Parathyroid adenoma (tissue), 2 donors: ENCODE measurements around the gene RBMS3.
"Not testable (repeated sequence)": the region's sequence is repeated elsewhere in the genome, so short reads cannot be mapped to it uniquely, and the experiment has no call there.

Experiments
- H2AFZ ChIP-seq: fragments of 300-600 bp; sonication (generic); one replicate; pipeline ENCODE4 v1.7.0; 2017; ENCODE audit warnings: antibody characterized with exemption, mild to moderate bottlenecking
- H3K27ac ChIP-seq: fragments of 300-600 bp; sonication (generic); one replicate; pipeline ENCODE4 v1.7.0; 2017
- H3K27me3 ChIP-seq: fragments of 300-600 bp; sonication (generic); one replicate; pipeline ENCODE4 v1.7.0; 2017; ENCODE audit warnings: low read length; ENCODE audit not compliant: control insufficient read depth, insufficient read depth
- H3K36me3 ChIP-seq: fragments of 300-600 bp; sonication (generic); one replicate; pipeline ENCODE4 v1.7.0; 2017; ENCODE audit warnings: low read length; ENCODE audit not compliant: control insufficient read depth, insufficient read depth
- H3K4me1 ChIP-seq: fragments of 300-600 bp; sonication (generic); one replicate; pipeline ENCODE4 v1.7.0; 2017; ENCODE audit warnings: control low read depth
- H3K4me2 ChIP-seq: fragments of 300-600 bp; sonication (generic); one replicate; pipeline ENCODE4 v1.7.0; 2017; ENCODE audit warnings: low read length
- H3K4me3 ChIP-seq: fragments of 300-600 bp; sonication (generic); one replicate; pipeline ENCODE4 v1.7.0; 2017; ENCODE audit warnings: low read depth, low read length
- H3K79me2 ChIP-seq: fragments of 300-600 bp; sonication (generic); one replicate; pipeline ENCODE4 v1.7.0; 2017; ENCODE audit warnings: control low read depth
- H3K9ac ChIP-seq: fragments of 300-600 bp; sonication (generic); one replicate; pipeline ENCODE4 v1.7.0; 2017; ENCODE audit warnings: mild to moderate bottlenecking
- H3K9me3 ChIP-seq: fragments of 300-600 bp; sonication (generic); one replicate; pipeline ENCODE4 v1.7.0; 2017; ENCODE audit warnings: low read length; ENCODE audit not compliant: control insufficient read depth
- TF ChIP-seq, protein P1 (sequence below): fragments of 300-600 bp; sonication (generic); IDR thresholded peaks from one replicate; pipeline ENCODE4 v1.7.0; 2017; ENCODE audit warnings: antibody characterized with exemption, mild to moderate bottlenecking
- donor health status: primary hyperparathyroidism.

RBMS3 gene

DNA sequence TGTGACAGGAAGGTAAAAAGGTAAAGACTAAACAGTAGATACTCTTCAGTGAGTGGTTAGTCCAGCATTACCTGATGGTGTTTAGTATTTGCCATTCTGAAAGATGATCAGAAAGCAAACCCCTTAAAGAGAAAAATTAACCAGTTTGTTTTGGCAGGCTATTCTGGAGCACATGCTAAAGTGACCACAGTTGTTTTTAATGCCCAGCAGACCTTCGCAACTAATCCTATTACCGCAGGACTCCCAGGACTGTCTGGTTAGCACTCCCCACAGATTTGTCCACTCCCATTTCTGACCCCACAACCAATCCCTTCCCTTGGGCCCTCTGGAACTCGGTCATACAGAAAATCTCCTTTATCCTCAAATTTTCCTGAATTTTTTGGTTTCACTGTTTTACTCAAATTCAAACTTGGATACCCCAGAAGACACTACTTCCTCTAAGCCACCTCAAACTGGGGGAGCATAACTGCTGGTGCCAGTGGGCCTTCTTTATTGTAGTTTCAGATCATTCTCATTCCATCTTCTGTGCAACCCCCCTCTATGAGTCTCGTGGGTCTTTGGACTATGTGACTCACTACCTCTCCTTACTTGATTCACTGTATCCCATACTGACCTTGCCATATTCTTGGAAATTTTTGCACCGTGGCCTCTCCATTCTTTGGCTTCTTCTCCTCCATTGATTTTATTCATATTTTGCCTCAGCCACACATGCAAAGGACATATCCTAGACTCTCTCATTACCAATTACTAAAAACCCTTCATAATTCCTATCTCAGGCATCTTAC is 104.4 kb downstream of the RBMS3 start:
- Histone ChIP-seq H3K36me3 (no peaks in the 10 kb centered on the region), H3K27me3 (no peaks in the 10 kb centered on the region), H3K4me2 (no peak overlapping the region), H3K4me1 (no peaks in the 10 kb centered on the region), H3K27ac (no peak overlapping the region), H3K79me2 (no peaks in the 10 kb centered on the region), H3K4me3 (no peak overlapping the region), H3K9ac (no peak overlapping the region), H3K9me3 (no peaks in the 10 kb centered on the region), H2AFZ (no peak overlapping the region)
- TF ChIP-seq, protein P1, sequence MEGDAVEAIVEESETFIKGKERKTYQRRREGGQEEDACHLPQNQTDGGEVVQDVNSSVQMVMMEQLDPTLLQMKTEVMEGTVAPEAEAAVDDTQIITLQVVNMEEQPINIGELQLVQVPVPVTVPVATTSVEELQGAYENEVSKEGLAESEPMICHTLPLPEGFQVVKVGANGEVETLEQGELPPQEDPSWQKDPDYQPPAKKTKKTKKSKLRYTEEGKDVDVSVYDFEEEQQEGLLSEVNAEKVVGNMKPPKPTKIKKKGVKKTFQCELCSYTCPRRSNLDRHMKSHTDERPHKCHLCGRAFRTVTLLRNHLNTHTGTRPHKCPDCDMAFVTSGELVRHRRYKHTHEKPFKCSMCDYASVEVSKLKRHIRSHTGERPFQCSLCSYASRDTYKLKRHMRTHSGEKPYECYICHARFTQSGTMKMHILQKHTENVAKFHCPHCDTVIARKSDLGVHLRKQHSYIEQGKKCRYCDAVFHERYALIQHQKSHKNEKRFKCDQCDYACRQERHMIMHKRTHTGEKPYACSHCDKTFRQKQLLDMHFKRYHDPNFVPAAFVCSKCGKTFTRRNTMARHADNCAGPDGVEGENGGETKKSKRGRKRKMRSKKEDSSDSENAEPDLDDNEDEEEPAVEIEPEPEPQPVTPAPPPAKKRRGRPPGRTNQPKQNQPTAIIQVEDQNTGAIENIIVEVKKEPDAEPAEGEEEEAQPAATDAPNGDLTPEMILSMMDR: no peak

DNA sequence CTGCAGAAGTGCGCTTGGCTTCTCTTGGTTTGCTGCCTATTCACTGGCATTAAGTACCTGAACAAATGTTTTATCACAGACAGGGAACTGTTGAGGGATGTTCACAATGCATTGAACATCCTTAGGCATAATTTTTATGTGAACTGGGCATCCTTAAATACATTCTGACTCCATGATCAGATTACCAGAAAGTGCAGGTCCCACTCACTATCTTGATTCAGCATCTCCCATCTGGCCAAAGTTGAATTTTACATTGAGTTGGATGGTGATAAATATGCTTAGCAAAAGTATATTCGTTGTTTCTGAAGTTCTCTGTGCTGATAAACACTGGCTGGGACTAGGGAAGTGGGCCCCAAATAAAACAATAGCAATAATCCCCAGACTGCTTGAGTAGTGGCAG is 108.5 kb downstream of the RBMS3 start:
- Histone ChIP-seq H3K27ac (no peak overlapping the region), H2AFZ (no peak overlapping the region), H3K4me3 (no peak overlapping the region), H3K36me3 (no peaks in the 10 kb centered on the region), H3K79me2 (no peaks in the 10 kb centered on the region), H3K9me3 (no peaks in the 10 kb centered on the region), H3K4me2 (no peak overlapping the region), H3K27me3 (no peaks in the 10 kb centered on the region), H3K9ac (no peak overlapping the region), H3K4me1 (no peaks in the 10 kb centered on the region)
- TF ChIP-seq, protein P1: no peak

DNA sequence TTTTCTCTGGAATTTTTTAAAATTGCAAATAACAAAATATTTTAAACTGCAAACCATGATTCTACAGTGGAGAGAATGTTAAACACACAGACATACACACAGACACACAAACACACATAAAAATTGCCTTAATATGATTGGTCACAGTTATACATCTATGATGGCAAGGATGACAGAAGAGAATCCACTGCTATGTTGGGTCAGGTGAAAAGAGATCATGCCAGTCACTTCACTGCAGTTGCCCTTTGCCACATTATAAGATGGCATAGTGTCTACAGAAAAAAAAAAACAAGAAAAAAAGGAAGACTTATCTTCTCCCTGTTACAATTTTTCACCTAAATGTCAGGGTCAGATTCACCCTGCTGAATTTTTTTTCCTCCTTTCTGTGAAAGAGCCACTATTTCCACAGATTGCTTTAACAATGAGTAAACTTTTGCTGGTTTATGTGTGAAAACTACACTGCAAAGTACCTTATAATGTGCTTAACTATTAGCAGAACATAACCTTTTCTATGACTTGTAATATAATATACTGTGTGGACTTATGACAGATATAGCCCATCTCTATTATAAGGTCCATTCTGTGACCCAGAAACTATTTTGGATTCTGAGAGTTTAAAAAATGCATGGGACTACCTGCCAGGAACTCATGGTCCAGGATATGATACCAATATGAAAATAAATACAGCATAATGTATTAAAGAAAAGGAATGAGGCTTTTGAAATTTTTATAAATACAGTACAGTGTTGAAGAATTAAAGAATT is 111.9 kb downstream of the RBMS3 start:
- H3K4me2 ChIP-seq: no peak overlapping the region
- H3K9me3 ChIP-seq: peaks cover 2% of the 10 kb centered on the region
- H3K9ac ChIP-seq: no peak overlapping the region
- TF ChIP-seq, protein P1: no peak
- no peaks in the 10 kb centered on the region for H3K36me3 ChIP-seq
- H3K27me3 ChIP-seq: no peaks in the 10 kb centered on the region
- H3K4me3 ChIP-seq: no peak overlapping the region
- H3K27ac ChIP-seq: no peak overlapping the region
- H3K79me2 ChIP-seq: no peaks in the 10 kb centered on the region
- H3K4me1 ChIP-seq: no peaks in the 10 kb centered on the region
- no peak overlapping the region for H2AFZ ChIP-seq

DNA sequence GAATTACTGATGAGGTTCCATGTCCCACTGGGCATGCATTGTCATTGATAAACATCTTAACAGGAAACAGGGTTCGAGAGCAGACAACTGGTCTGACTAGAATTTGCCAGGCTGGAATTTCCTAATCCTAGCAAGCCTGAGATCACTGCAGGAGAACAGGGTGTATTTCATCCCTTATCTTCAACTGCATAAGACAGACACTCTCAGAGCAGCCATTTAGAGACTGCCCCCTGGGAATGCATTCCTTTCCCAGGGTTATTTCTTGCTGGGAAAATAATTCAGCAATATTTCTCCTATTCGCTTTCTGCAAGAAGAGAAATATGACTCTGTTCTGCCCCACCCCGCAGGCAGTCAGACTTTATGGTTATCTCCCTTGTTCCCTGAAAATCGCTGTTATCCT is 113.1 kb downstream of the RBMS3 start:
- H3K4me1 ChIP-seq, H3K27ac ChIP-seq, H3K36me3 ChIP-seq, H3K4me2 ChIP-seq, H3K27me3 ChIP-seq, H3K79me2 ChIP-seq, H3K9ac ChIP-seq, H3K9me3 ChIP-seq, H2AFZ ChIP-seq, H3K4me3 ChIP-seq: not testable (repeated sequence)

DNA sequence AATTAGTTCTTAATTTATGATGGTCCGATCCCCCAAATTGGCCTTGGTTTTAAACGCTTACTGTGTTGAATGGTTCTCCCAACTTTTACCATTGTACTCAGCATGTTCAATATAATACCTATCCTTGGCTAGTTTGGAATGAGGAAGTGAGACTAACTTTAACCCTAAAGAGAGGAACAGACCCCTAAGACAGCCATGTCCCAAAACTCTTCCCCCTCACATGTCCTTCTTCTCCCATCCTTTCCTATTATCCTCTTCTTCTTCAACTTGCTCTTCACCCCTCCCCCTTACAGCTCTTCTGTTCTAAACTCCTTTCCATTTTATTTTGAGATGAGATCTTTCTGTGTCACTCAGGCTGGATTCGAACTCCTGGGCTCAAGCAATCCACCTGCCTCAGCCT is 116.5 kb downstream of the RBMS3 start:
- TF ChIP-seq, protein P1: no peak
- Histone ChIP-seq H3K4me3 (no peak overlapping the region), H3K27ac (no peak overlapping the region), H3K27me3 (no peaks in the 10 kb centered on the region), H3K9me3 (peaks cover 2% of the 10 kb centered on the region), H2AFZ (no peak overlapping the region), H3K9ac (no peak overlapping the region), H3K36me3 (no peaks in the 10 kb centered on the region), H3K4me2 (no peak overlapping the region), H3K79me2 (no peaks in the 10 kb centered on the region), H3K4me1 (no peaks in the 10 kb centered on the region)
